Sigmoid colon (tissue), 4 donors: ENCODE measurements around the gene ISLR2.

Source experiments
- EP300 ChIP-seq, 4 donors: sonication (generic); formaldehyde crosslinking; IDR thresholded peaks; one replicate each; pipeline ENCODE4 v1.6.1; 2017; ENCODE audit warnings: antibody characterized with exemption in 4 of 4
- POLR2A ChIP-seq, 2 donors: fragments of 450-650 bp; IDR thresholded peaks; one replicate each; pipeline ENCODE4 v1.6.1; 2016; ENCODE audit warnings: antibody characterized with exemption in 2 of 2, mild to moderate bottlenecking in 2 of 2, moderate library complexity in 2 of 2
- POLR2AphosphoS5 ChIP-seq, 4 donors: sonication (generic); formaldehyde crosslinking; IDR thresholded peaks; one replicate each; pipeline ENCODE4 v1.6.1; 2017; ENCODE audit warnings: antibody characterized with exemption in 4 of 4
- TF ChIP-seq, protein P1 (sequence below), 4 experiments: fragments of 450-650 bp in 3 of 4; fragments of 200-600 bp in 1 of 4; IDR thresholded peaks; one replicate each; pipeline ENCODE4 v1.5.1; 2016 to 2019; ENCODE audit warnings: antibody characterized with exemption in 4 of 4, mild to moderate bottlenecking in 3 of 4, moderate library complexity in 2 of 4

GRCh38 chr15:74170071-74170844, 39.9 kb downstream of the ISLR2 start:
- TF ChIP-seq, protein P1, sequence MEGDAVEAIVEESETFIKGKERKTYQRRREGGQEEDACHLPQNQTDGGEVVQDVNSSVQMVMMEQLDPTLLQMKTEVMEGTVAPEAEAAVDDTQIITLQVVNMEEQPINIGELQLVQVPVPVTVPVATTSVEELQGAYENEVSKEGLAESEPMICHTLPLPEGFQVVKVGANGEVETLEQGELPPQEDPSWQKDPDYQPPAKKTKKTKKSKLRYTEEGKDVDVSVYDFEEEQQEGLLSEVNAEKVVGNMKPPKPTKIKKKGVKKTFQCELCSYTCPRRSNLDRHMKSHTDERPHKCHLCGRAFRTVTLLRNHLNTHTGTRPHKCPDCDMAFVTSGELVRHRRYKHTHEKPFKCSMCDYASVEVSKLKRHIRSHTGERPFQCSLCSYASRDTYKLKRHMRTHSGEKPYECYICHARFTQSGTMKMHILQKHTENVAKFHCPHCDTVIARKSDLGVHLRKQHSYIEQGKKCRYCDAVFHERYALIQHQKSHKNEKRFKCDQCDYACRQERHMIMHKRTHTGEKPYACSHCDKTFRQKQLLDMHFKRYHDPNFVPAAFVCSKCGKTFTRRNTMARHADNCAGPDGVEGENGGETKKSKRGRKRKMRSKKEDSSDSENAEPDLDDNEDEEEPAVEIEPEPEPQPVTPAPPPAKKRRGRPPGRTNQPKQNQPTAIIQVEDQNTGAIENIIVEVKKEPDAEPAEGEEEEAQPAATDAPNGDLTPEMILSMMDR (IDR thresholded peaks at IDR 0.05) = no peak
- no peak for TF ChIP-seq POLR2AphosphoS5 (IDR thresholded peaks at IDR 0.05)
- TF ChIP-seq EP300 (IDR thresholded peaks at IDR 0.05) = no peak
- no peak for TF ChIP-seq POLR2A (IDR thresholded peaks at IDR 0.05)
